GM10248 (cell line): Measurements from ENCODE around the gene PID1.

Experiments
- CTCF ChIA-PET: fragments of 300-600 bp; sonication (Branson Sonifier 250); formaldehyde crosslinking; extraction: SDS; loops from one replicate; lab custom pipeline; 2021; ENCODE audit warnings: antibody characterized with exemption; lab: Yijun Ruan, JAX
- POLR2A ChIA-PET: fragments of 350-650 bp; sonication (Branson Sonifier 250); formaldehyde crosslinking; extraction: SDS; loops from one replicate; lab custom pipeline; 2020; ENCODE audit warnings: antibody characterized with exemption; lab: Yijun Ruan, JAX
- DNase-seq: peaks from one replicate; pipeline ENCODE4 v3.0.0; 2012; ENCODE audit errors: extremely low spot score
- TF ChIP-seq, protein P1 (sequence below): IDR thresholded peaks from 2 replicates; pipeline ENCODE4 v1.5.1; 2012; ENCODE audit warnings: mild to moderate bottlenecking, low read depth; ENCODE audit errors: extremely low read depth, missing control alignments, control extremely low read depth

PID1 gene

DNA sequence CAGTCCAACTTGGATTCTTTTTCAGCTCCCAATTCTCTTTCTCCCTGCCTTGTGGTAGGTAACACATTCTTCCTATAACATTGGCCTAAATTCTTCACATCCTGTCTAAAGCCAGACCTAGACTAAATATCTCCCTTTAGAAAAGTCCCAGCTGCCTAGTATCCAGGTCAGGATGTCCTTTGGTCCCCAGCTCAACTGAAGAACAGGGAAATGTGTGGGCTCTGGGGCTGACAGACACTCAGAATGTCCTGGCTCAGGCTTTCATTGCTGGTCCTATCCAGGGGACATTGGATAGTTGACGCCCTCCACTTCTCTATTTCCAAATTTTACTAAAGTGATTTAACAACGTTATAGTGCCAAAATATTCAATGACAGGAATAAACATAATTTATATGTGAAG is 219.3 kb downstream of the PID1 start:
- ChIA-PET CTCF (interaction anchor here (1.1 to 1.5 kb wide), 3 partner anchors 8 to 66 kb away, joined by 3 read pairs; no protein-coding TSS in a partner anchor), POLR2A (no interaction called here)
- TF ChIP-seq, protein P1, sequence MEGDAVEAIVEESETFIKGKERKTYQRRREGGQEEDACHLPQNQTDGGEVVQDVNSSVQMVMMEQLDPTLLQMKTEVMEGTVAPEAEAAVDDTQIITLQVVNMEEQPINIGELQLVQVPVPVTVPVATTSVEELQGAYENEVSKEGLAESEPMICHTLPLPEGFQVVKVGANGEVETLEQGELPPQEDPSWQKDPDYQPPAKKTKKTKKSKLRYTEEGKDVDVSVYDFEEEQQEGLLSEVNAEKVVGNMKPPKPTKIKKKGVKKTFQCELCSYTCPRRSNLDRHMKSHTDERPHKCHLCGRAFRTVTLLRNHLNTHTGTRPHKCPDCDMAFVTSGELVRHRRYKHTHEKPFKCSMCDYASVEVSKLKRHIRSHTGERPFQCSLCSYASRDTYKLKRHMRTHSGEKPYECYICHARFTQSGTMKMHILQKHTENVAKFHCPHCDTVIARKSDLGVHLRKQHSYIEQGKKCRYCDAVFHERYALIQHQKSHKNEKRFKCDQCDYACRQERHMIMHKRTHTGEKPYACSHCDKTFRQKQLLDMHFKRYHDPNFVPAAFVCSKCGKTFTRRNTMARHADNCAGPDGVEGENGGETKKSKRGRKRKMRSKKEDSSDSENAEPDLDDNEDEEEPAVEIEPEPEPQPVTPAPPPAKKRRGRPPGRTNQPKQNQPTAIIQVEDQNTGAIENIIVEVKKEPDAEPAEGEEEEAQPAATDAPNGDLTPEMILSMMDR: no peak
- DNase-seq: no peak

DNA sequence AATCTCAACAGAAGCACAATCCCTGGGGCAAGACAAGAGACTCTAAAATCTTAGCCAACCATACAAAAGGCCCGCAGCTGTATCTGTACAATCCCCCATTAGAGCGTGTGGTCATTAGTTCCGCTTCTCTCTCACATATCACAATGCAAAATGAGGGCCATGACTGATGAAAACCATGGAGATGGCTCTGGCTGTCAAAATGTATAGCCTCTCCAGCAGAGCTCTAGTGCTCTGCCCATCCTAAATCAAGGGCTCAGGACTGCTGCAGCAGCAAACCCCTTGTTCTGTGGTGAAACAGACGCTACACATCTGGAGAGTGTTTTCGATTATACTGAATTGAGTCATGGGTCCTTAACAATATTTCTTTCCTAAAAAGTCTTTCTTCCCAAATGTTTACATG is 221.0 kb downstream of the PID1 start:
- POLR2A ChIA-PET: no interaction called here
- CTCF ChIA-PET: interaction anchor here (1.0 kb wide), 1 partner anchor 43 kb away, joined by 3 read pairs; no protein-coding TSS in a partner anchor
- TF ChIP-seq, protein P1: no peak
- no peak for DNase-seq

DNA sequence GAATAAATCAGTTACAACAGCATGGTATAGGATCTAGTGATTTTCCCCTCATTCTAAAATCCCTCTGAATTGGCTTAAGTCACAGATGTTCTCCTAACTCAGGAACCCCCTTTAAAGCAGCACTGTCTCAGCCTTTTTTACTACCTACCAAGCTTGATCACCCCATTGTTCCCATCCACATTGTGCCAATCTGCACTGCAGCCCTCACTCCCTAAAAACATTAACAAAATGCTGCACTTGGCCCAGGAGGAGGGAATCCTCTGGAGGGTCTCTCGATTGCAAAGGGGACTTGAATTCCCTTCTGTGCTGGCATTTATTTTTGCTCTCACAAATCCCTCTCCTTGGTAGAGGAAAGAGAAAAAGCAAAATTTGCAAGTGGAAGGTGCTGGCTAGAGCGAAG is 223.0 kb downstream of the PID1 start:
- ChIA-PET CTCF (no interaction called here), POLR2A (no interaction called here)
- no peak for DNase-seq
- TF ChIP-seq, protein P1: no peak

DNA sequence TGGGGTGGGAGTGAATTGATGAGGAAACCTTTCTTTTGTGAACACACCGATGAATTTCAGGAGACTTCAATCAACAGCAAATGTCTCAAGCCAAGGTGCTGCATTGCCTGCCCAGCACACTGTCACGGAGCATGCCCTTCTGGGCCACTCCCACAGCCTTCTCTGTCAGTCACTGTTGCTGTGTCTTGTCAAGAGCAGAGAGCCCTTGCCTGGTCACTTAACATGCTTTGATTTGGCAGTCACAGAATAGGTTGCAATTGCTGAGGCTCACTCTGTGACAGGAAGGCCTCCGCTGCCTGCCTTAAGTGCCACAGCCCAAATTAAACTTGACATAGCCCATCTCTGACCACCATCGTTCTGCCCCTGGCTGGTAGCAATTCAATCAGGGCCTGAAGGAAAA is 225.4 kb downstream of the PID1 start:
- TF ChIP-seq, protein P1: no peak
- POLR2A ChIA-PET: no interaction called here
- no peak for DNase-seq
- CTCF ChIA-PET: no interaction called here

DNA sequence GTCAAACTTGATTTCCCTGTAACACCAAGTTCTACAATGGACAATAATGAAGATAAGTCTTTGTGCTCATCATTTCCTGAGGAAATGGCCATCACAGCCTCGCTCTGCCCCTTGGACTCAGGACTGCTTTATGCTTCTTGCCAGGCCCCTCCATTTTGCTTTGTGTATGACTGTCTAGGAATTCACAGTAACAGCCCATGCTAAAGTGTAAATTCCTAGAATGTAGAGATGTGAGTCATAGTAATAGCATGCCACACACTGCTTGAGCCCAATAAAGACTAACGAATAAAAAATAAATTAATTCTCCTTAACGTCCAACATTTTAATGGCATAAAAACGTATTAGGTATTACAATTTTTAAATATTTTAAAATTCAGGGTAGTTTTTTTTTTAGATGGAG is 226.5 kb downstream of the PID1 start:
- DNase-seq: no peak
- CTCF ChIA-PET: interaction anchor here (1.3 kb wide), 1 partner anchor 8 kb away, joined by 3 read pairs; no protein-coding TSS in a partner anchor
- POLR2A ChIA-PET: no interaction called here
- TF ChIP-seq, protein P1: no peak

DNA sequence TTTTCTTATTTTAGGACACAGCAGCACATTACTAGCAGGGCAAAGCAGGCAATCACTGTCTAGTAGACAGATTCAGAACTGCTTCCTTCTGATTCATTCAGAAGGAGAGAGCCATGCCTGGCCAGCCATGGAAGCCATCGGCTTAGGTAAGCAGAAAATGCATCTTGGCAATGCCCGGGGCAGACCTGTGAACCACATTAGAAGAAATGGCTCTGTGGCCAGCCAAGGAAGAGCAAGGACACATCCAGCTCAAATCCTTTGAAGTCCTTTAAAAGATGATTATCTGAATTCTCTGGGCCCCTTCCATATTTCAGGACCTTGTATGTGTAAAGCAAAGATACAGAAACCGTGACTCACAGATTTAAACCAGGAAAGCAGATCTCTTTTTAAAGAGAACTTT is 227.4 kb downstream of the PID1 start:
- ChIA-PET POLR2A (no interaction called here), CTCF (interaction anchor here (1.3 kb wide), 1 partner anchor 9 kb away, joined by 3 read pairs; no protein-coding TSS in a partner anchor)
- TF ChIP-seq, protein P1: no peak
- no peak for DNase-seq

DNA sequence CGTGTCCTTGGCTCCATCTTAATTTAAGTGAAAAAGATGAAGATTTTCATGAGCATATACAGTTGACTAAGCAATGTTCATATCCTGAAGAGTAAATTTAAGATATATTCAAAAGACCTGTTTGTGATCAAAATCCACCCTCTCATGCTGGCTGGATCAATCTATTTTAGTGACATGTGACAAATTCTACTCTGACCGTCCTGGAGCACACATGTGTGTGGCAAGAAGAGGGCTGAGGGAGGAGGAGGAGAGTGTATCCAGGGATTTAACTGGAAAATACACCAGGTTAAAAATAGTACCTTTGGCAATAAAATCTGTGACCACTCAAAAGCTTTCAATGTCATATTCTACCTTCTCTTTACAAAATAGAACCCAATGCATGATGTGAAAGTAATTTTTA is 228.7 kb downstream of the PID1 start:
- ChIA-PET POLR2A (no interaction called here), CTCF (interaction anchor here (0.6 kb wide), 1 partner anchor 492 kb away, joined by 3 read pairs; no protein-coding TSS in a partner anchor)
- DNase-seq: no peak
- TF ChIP-seq, protein P1: no peak
